Fibroblast of the aortic adventitia (primary cell): ENCODE results near the gene MRPS30. TPM values are rescaled to one million over a fixed set of nuclear protein-coding genes. Genes with fewer than 3 reads are reported as not detected.
"Not testable (repeated sequence)": the region's sequence is repeated elsewhere in the genome, so short reads cannot be mapped to it uniquely, and the experiment has no call there.

Source experiments
- DNase-seq: peaks from one replicate; pipeline ENCODE4 v3.0.0-alpha.2; 2010; ENCODE audit warnings: low read depth
- H3K4me3 ChIP-seq: 2 replicates; pipeline ENCODE4 v1.5.1; 2011; ENCODE audit warnings: low read depth, mild to moderate bottlenecking, control low read depth, low read length, moderate library complexity
- total RNA-seq: library from RNA; depleted of rRNA; stranded (reverse); fragments of >200 nt; gene quantifications from 2 replicates; pipeline ENCODE4 v1.2.3, GENCODE V29; 2012; ENCODE audit warnings: low replicate concordance
- TF ChIP-seq, protein P1 (sequence below): IDR thresholded peaks from 2 replicates; pipeline ENCODE4 v1.5.1; 2011; ENCODE audit warnings: mild to moderate bottlenecking, low read length, control low read depth, inconsistent platforms; ENCODE audit not compliant: insufficient read depth

MRPS30 gene
- 78.6 and 78.9 TPM in 2 replicates for total RNA-seq

- peak; percentile 99 for DNase-seq
- H3K4me3 ChIP-seq = peak within 1 kb of the TSS; percentile 86
- TF ChIP-seq, protein P1, sequence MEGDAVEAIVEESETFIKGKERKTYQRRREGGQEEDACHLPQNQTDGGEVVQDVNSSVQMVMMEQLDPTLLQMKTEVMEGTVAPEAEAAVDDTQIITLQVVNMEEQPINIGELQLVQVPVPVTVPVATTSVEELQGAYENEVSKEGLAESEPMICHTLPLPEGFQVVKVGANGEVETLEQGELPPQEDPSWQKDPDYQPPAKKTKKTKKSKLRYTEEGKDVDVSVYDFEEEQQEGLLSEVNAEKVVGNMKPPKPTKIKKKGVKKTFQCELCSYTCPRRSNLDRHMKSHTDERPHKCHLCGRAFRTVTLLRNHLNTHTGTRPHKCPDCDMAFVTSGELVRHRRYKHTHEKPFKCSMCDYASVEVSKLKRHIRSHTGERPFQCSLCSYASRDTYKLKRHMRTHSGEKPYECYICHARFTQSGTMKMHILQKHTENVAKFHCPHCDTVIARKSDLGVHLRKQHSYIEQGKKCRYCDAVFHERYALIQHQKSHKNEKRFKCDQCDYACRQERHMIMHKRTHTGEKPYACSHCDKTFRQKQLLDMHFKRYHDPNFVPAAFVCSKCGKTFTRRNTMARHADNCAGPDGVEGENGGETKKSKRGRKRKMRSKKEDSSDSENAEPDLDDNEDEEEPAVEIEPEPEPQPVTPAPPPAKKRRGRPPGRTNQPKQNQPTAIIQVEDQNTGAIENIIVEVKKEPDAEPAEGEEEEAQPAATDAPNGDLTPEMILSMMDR = peak; percentile 49
Observed at GRCh38 chr5:44808435-44809214, at the start of gene MRPS30. Gene MRPS30, plus strand, starts transcription at chr5:44808947. Its CDS starts 16 bp downstream, at chr5:44808963.

- H3K4me3 ChIP-seq = no peak overlapping the region
- no peak for DNase-seq
- TF ChIP-seq, protein P1 = no peak
Observed at GRCh38 chr5:44769200-44769876, 39.4 kb upstream of the MRPS30 start.

- TF ChIP-seq, protein P1 = no peak
- DNase-seq = no peak
- no peak overlapping the region for H3K4me3 ChIP-seq
Observed at GRCh38 chr5:44769877-44770209, 38.9 kb upstream of the MRPS30 start.

GRCh38 chr5:44770780-44771717 lies 37.7 kb upstream of the MRPS30 start:
- no peak overlapping the region for H3K4me3 ChIP-seq
- TF ChIP-seq, protein P1 = no peak
- DNase-seq = peak; percentile 17

DNA sequence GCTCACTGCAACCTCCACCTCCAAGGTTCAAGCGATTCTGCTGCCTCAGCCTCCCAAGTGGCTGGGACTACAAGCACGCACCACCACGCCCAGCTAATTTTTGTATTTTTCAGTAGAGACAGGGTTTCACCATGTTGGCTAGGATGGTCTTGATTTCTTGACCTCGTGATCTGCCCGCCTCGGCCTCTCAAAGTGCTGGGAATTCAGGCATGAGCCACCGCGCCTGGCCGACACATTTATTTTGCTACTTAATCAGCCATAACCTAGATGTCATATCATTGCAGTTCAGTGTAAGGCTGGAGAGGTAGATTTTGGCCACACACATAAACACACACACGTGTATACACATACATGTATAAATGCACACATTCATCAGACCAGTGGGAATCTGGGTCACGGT lies 36.4 kb upstream of the MRPS30 start:
- not testable (repeated sequence) for H3K4me3 ChIP-seq, DNase-seq

DNA sequence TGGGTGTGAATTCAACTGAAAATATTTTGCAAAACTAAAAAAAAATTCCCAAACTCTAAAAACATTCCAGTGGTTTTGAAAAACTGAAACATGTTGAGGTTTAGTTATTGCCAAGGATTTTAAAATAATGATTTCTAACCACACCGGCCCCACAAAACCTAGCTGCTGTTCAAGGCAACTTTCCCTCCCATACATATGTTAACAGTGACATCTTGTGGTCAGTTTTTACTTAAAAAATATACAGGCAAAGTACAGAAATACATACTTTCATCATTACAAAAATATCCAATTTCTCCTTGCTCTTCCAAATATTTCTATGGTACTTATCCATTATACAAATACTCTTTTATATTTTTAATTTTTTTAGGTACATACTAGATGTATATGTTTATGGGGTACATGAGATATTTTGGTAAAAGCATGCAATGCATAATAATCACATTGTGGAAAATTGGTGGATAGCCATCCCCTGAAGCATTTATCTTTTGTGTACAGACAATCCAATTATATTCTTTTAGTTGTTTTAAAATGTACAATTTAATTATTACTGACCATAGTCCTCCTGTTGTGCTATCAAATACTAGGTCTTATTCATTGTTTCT lies 34.4 kb upstream of the MRPS30 start:
- TF ChIP-seq, protein P1 = peak; percentile 45
- peak; percentile 74 for DNase-seq
- no peak overlapping the region for H3K4me3 ChIP-seq
